GM19239 (cell line): ENCODE measurements around the gene B4GALT1.

Experiments
- DNase-seq: peaks from one replicate; pipeline ENCODE4 v3.0.0; 2011; ENCODE audit warnings: low spot score; ENCODE audit not compliant: insufficient read length
- FAIRE-seq: peaks from 2 replicates; lab custom pipeline; 2011; peaks lifted over from hg19 to GRCh38; lab: Jason Lieb, UNC

Gene B4GALT1

DNA sequence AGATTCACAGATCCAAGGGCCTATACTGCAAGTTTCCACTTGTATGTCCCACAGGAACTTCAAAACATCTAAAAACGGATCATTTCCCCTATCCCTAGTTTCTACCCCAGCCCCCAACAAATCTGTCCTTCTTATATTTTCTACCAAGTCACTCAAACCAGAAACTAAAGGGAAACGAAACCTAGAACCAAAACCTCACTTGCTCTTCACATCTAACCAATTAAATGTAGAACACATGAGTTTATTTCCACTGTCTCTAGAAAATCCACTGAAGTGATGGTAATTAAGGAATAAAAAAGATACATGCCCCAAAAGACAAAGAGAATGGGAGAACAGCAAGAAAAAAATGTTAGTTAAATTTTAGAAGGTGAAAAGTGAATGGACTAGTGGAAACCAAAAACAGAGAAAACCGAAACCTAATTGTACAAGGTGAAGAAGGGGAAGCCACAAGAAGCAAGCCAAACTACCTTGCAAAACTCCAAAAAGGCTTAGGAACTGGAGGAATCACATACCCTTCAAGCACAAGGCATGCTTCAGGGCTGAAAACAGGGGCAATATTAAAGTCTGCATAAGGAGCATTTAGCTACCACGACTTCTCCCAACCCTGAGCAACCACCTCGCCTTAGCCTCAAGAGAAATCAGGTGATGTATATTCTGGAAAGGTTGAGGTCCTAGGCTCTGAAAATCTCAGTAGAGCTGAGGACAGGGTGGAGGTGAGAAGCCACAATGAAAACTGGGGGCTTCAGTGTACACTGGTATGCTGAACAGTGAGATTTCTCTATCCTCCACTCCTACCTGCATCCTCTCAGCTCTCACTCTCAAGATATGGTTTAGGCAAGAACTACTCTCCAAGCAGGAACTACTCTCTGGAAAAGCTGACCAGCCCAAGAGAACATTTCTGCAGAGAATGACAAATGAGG is 101.7 kb downstream of the B4GALT1 start:
- DNase-seq (peak; percentile 36), FAIRE-seq (peak; percentile 97)
